Smooth muscle cell (in vitro differentiated cells): ENCODE results near the gene TNS2. TPM values are rescaled to one million over a fixed set of nuclear protein-coding genes. Genes with fewer than 3 reads are reported as not detected.

ENCODE experiments used
- DNase-seq: peaks from one replicate; lab custom pipeline; 2025; ENCODE audit not compliant: unreplicated experiment; lab: John Stamatoyannopoulos, UW
- H2AFZ ChIP-seq: fragments of 200-600 bp; sonication (generic); 2 replicates; pipeline ENCODE4 v1.6.0; 2016; ENCODE audit warnings: antibody characterized with exemption, low read depth, mild to moderate bottlenecking
- H3F3A ChIP-seq: fragments of 200-600 bp; sonication (generic); 2 replicates; pipeline ENCODE4 v1.6.0; 2017; ENCODE audit warnings: antibody characterized with exemption, low read depth
- H3K27ac ChIP-seq: fragments of 200-600 bp; sonication (generic); 2 replicates; pipeline ENCODE4 v1.5.1; 2016; ENCODE audit warnings: low read depth, mild to moderate bottlenecking
- H3K27me3 ChIP-seq: fragments of 200-600 bp; sonication (generic); 2 replicates; pipeline ENCODE4 v1.6.1; 2016; ENCODE audit warnings: low read depth, mild to moderate bottlenecking
- H3K36me3 ChIP-seq: fragments of 200-600 bp; sonication (generic); 2 replicates; pipeline ENCODE4 v1.5.1; 2016; ENCODE audit warnings: low read depth
- H3K4me1 ChIP-seq: fragments of 200-600 bp; sonication (generic); 2 replicates; pipeline ENCODE4 v1.5.1; 2016; ENCODE audit warnings: low read depth
- H3K4me2 ChIP-seq: fragments of 200-600 bp; sonication (generic); 2 replicates; pipeline ENCODE4 v1.6.0; 2016; ENCODE audit warnings: mild to moderate bottlenecking
- H3K4me3 ChIP-seq: fragments of 200-600 bp; sonication (generic); 2 replicates; pipeline ENCODE4 v1.5.1; 2016; ENCODE audit warnings: mild to moderate bottlenecking
- H3K79me2 ChIP-seq: fragments of 200-600 bp; sonication (generic); 2 replicates; pipeline ENCODE4 v1.6.0; 2016; ENCODE audit warnings: low read depth, mild to moderate bottlenecking
- H3K9ac ChIP-seq: fragments of 200-600 bp; sonication (generic); 2 replicates; pipeline ENCODE4 v1.6.0; 2016; ENCODE audit warnings: low read depth
- H3K9me3 ChIP-seq: fragments of 200-600 bp; sonication (generic); replicated peaks from 2 replicates; pipeline ENCODE4 v1.5.1; 2016; ENCODE audit warnings: low read depth
- H4K20me1 ChIP-seq: fragments of 200-600 bp; sonication (generic); 2 replicates; pipeline ENCODE4 v1.6.0; 2016; ENCODE audit warnings: low read depth
- CTCF ChIP-seq: fragments of 200-600 bp; sonication (generic); IDR thresholded peaks from 2 replicates; pipeline ENCODE4 v1.5.1; 2017; ENCODE audit warnings: borderline replicate concordance, mild to moderate bottlenecking, antibody characterized with exemption; ENCODE audit not compliant: insufficient read depth, poor library complexity, severe bottlenecking
- WGBS: methylation state at CpG from one replicate; pipeline ENCODE4 v1.1.7; 2016; ENCODE audit warnings: low lambda C conversion rate; 5-methylcytosine and 5-hydroxymethylcytosine counted together
- polyA plus RNA-seq: library from polyadenylated mRNA; unstranded; fragments of >200 nt; fragmentation: Nextera tagmentation; extraction: Ambion mirVana; gene quantifications from 2 replicates; pipeline ENCODE4 v1.2.1, GENCODE V29; 2016
- total RNA-seq: library from RNA; depleted of rRNA; stranded (reverse); fragments of >200 nt; gene quantifications from 2 replicates; pipeline ENCODE4 v1.2.3, GENCODE V29; 2014

Gene TNS2
- total and polyA plus RNA-seq, 2 experiments from 2014 or later = 9.3 to 17.4 TPM

GRCh38 chr12:53073881-53074280 lies 24.0 kb downstream of the TNS2 start:
- peaks cover 61% of the 10 kb centered on the region for H4K20me1 ChIP-seq
- no peaks in the 10 kb centered on the region for H3F3A ChIP-seq
- no peak overlapping the region for H2AFZ ChIP-seq
- no peak overlapping the region for H3K4me2 ChIP-seq
- no peak overlapping the region for H3K4me3 ChIP-seq
- H3K9ac ChIP-seq = no peak overlapping the region
- DNase-seq = no peak
- H3K27ac ChIP-seq = no peak overlapping the region
- H3K4me1 ChIP-seq = peaks cover 8% of the 10 kb centered on the region
- TF ChIP-seq CTCF = no peak
- WGBS = 95% methylated on average over 6 of the region's 6 CpGs
- H3K79me2 ChIP-seq = peaks cover 19% of the 10 kb centered on the region
- H3K27me3 ChIP-seq = no peaks in the 10 kb centered on the region
- no peaks in the 10 kb centered on the region for H3K9me3 ChIP-seq
- no peaks in the 10 kb centered on the region for H3K36me3 ChIP-seq

GRCh38 chr12:53074283-53074998 lies 24.6 kb downstream of the TNS2 start:
- TF ChIP-seq CTCF = no peak
- peaks cover 8% of the 10 kb centered on the region for H3K4me1 ChIP-seq
- H3K9me3 ChIP-seq = no peaks in the 10 kb centered on the region
- no peaks in the 10 kb centered on the region for H3K27me3 ChIP-seq
- no peak overlapping the region for H3K9ac ChIP-seq
- H3K36me3 ChIP-seq = no peaks in the 10 kb centered on the region
- H3F3A ChIP-seq = no peaks in the 10 kb centered on the region
- no peak overlapping the region for H2AFZ ChIP-seq
- WGBS = 96% methylated on average over 11 of the region's 11 CpGs
- H3K4me2 ChIP-seq = no peak overlapping the region
- H3K27ac ChIP-seq = no peak overlapping the region
- peaks cover 58% of the 10 kb centered on the region for H4K20me1 ChIP-seq
- peaks cover 19% of the 10 kb centered on the region for H3K79me2 ChIP-seq
- H3K4me3 ChIP-seq = no peak overlapping the region
- DNase-seq = no peak

- TF ChIP-seq CTCF = no peak
- WGBS = 90% methylated on average over 3 of the region's 3 CpGs
- Histone ChIP-seq H3K4me3 (no peak overlapping the region), H3K4me1 (peaks cover 8% of the 10 kb centered on the region), H3F3A (no peaks in the 10 kb centered on the region), H3K79me2 (peaks cover 19% of the 10 kb centered on the region), H2AFZ (no peak overlapping the region), H3K9ac (no peak overlapping the region), H4K20me1 (peaks cover 53% of the 10 kb centered on the region), H3K9me3 (no peaks in the 10 kb centered on the region), H3K27me3 (no peaks in the 10 kb centered on the region), H3K36me3 (no peaks in the 10 kb centered on the region), H3K4me2 (no peak overlapping the region), H3K27ac (no peak overlapping the region)
- DNase-seq = no peak
Measured at GRCh38 chr12:53074999-53075370, 25.1 kb downstream of the TNS2 start.

- no peak overlapping the region for H3K27ac ChIP-seq
- no peak overlapping the region for H3K4me3 ChIP-seq
- H3F3A ChIP-seq = peaks cover 8% of the 10 kb centered on the region
- peaks cover 38% of the 10 kb centered on the region for H4K20me1 ChIP-seq
- H3K36me3 ChIP-seq = no peaks in the 10 kb centered on the region
- no peaks in the 10 kb centered on the region for H3K27me3 ChIP-seq
- H2AFZ ChIP-seq = no peak overlapping the region
- no peak for TF ChIP-seq CTCF
- 100% methylated on average over 3 of the region's 3 CpGs for WGBS
- H3K4me2 ChIP-seq = no peak overlapping the region
- no peak overlapping the region for H3K9ac ChIP-seq
- peaks cover 8% of the 10 kb centered on the region for H3K4me1 ChIP-seq
- DNase-seq = no peak
- H3K9me3 ChIP-seq = no peaks in the 10 kb centered on the region
- H3K79me2 ChIP-seq = peaks cover 19% of the 10 kb centered on the region
Measured at GRCh38 chr12:53076461-53076860, 26.6 kb downstream of the TNS2 start.
